Loucy (cell line): ENCODE data around the gene ETV3L.

ENCODE experiments used
- H2AFZ ChIP-seq: fragments of 200-600 bp; sonication (generic); 2 replicates; pipeline ENCODE4 v1.6.0; 2016; ENCODE audit warnings: antibody characterized with exemption, mild to moderate bottlenecking, low read length, moderate library complexity
- H3F3A ChIP-seq: fragments of 200-600 bp; 2 replicates; pipeline ENCODE4 v1.6.0; 2016; ENCODE audit warnings: antibody characterized with exemption, low read depth, mild to moderate bottlenecking
- H3K27me3 ChIP-seq: fragments of 200-600 bp; sonication (generic); 2 replicates; pipeline ENCODE4 v1.6.1; 2014; ENCODE audit warnings: low read length, mild to moderate bottlenecking; ENCODE audit not compliant: insufficient read depth, poor library complexity, severe bottlenecking
- H3K36me3 ChIP-seq: fragments of 200-600 bp; sonication (generic); 2 replicates; pipeline ENCODE4 v1.6.1; 2016; ENCODE audit warnings: low read length; ENCODE audit not compliant: insufficient read depth
- H3K4me1 ChIP-seq: fragments of 200-600 bp; sonication (generic); 2 replicates; pipeline ENCODE4 v1.5.1; 2014; ENCODE audit warnings: low read length, mild to moderate bottlenecking; ENCODE audit not compliant: insufficient read depth, poor library complexity, severe bottlenecking
- H3K4me2 ChIP-seq: fragments of 200-600 bp; sonication (generic); 2 replicates; pipeline ENCODE4 v1.6.0; 2014; ENCODE audit warnings: antibody characterized with exemption, low read length, low read depth, mild to moderate bottlenecking; ENCODE audit not compliant: poor library complexity, severe bottlenecking
- H3K4me3 ChIP-seq: fragments of 200-600 bp; sonication (generic); 2 replicates; pipeline ENCODE4 v1.5.1; 2014; ENCODE audit warnings: low read length, mild to moderate bottlenecking, mixed read lengths; ENCODE audit not compliant: poor library complexity, severe bottlenecking
- H3K79me2 ChIP-seq: fragments of 200-600 bp; sonication (generic); 2 replicates; pipeline ENCODE4 v1.6.1; 2014; ENCODE audit warnings: low read length; ENCODE audit not compliant: insufficient read depth
- H3K9ac ChIP-seq: fragments of 200-600 bp; sonication (generic); 2 replicates; pipeline ENCODE4 v1.6.0; 2014; ENCODE audit warnings: mild to moderate bottlenecking, low read depth, low read length, moderate library complexity; ENCODE audit not compliant: poor library complexity, severe bottlenecking
- H3K9me2 ChIP-seq: fragments of 200-600 bp; sonication (generic); replicated peaks from 2 replicates; pipeline ENCODE4 v1.6.1; 2016; ENCODE audit warnings: low read depth, low read length, mixed read lengths
- H3K9me3 ChIP-seq: fragments of 200-600 bp; sonication (generic); 2 replicates; pipeline ENCODE4 v1.6.1; 2014; ENCODE audit warnings: mild to moderate bottlenecking, antibody characterized with exemption, low read length, low read depth; ENCODE audit not compliant: insufficient read depth
- H4K20me1 ChIP-seq: fragments of 200-600 bp; sonication (generic); 2 replicates; pipeline ENCODE4 v1.6.0; 2014; ENCODE audit warnings: antibody characterized with exemption, low read length, mild to moderate bottlenecking; ENCODE audit not compliant: insufficient read depth, poor library complexity, severe bottlenecking
- CTCF ChIP-seq: fragments of 200-600 bp; sonication (generic); conservative IDR thresholded peaks from 2 replicates; pipeline ENCODE4 v1.5.1; 2014; ENCODE audit warnings: mild to moderate bottlenecking, antibody characterized with exemption, low read length
- EZH2phosphoT487 ChIP-seq: fragments of 200-600 bp; IDR thresholded peaks from 2 replicates; pipeline ENCODE4 v1.6.1; 2018; ENCODE audit warnings: antibody characterized with exemption, mild to moderate bottlenecking, moderate library complexity, borderline replicate concordance

ETV3L gene

GRCh38 chr1:157133426-157133825, 33.8 kb upstream of the ETV3L start:
- H3K9me2 ChIP-seq: no peaks in the 10 kb centered on the region
- H3K27me3 ChIP-seq: no peaks in the 10 kb centered on the region
- H3K9me3 ChIP-seq: no peaks in the 10 kb centered on the region
- H3K4me1 ChIP-seq: peaks cover 48% of the 10 kb centered on the region
- peak overlapping the region; percentile 26 for H3K4me3 ChIP-seq
- peaks cover 70% of the 10 kb centered on the region for H4K20me1 ChIP-seq
- peaks cover 47% of the 10 kb centered on the region for H3K79me2 ChIP-seq
- TF ChIP-seq EZH2phosphoT487 (no peak), CTCF (no peak)
- peak overlapping the region; percentile 93 for H3K4me2 ChIP-seq
- no peak overlapping the region for H3K9ac ChIP-seq
- H2AFZ ChIP-seq: no peak overlapping the region
- 0 out of 2 replicates have a peak, but pooled peaks cover 7% of the 10 kb centered on the region for H3F3A ChIP-seq
- peaks cover 36% of the 10 kb centered on the region; the same call in 1 of the 2 replicates for H3K36me3 ChIP-seq

GRCh38 chr1:157132616-157133167, 33.1 kb upstream of the ETV3L start:
- peaks cover 43% of the 10 kb centered on the region for H3K79me2 ChIP-seq
- TF ChIP-seq EZH2phosphoT487: no peak
- no peak for TF ChIP-seq CTCF
- H3K4me1 ChIP-seq: peaks cover 48% of the 10 kb centered on the region
- no peaks in the 10 kb centered on the region for H3K9me3 ChIP-seq
- peaks cover 66% of the 10 kb centered on the region for H4K20me1 ChIP-seq
- H3K4me2 ChIP-seq: peak overlapping the region; percentile 93
- no peaks in the 10 kb centered on the region for H3K27me3 ChIP-seq
- H3K36me3 ChIP-seq: peaks cover 43% of the 10 kb centered on the region; the same call in 1 of the 2 replicates
- H2AFZ ChIP-seq: no peak overlapping the region
- no peak overlapping the region for H3K4me3 ChIP-seq
- 0 out of 2 replicates have a peak, but pooled peaks cover 7% of the 10 kb centered on the region for H3F3A ChIP-seq
- H3K9me2 ChIP-seq: no peaks in the 10 kb centered on the region
- H3K9ac ChIP-seq: no peak overlapping the region

- Histone ChIP-seq H4K20me1 (peaks cover 60% of the 10 kb centered on the region), H3K9me3 (no peaks in the 10 kb centered on the region), H3K4me1 (peaks cover 45% of the 10 kb centered on the region), H3K36me3 (peaks cover 45% of the 10 kb centered on the region; the same call in 1 of the 2 replicates), H3F3A (0 out of 2 replicates have a peak, but pooled peaks cover 7% of the 10 kb centered on the region), H3K4me2 (no peak overlapping the region), H3K4me3 (no peak overlapping the region), H3K9me2 (no peaks in the 10 kb centered on the region), H3K27me3 (no peaks in the 10 kb centered on the region), H2AFZ (no peak overlapping the region), H3K9ac (no peak overlapping the region), H3K79me2 (peaks cover 38% of the 10 kb centered on the region)
- no peak for TF ChIP-seq EZH2phosphoT487
- no peak for TF ChIP-seq CTCF
These were observed 32.5 kb upstream of the ETV3L start for GRCh38 chr1:157132111-157132510.
